Mononuclear cell (primary cell): ENCODE measurements around the gene CDKAL1. TPM values are rescaled to one million over a fixed set of nuclear protein-coding genes. Genes with fewer than 3 reads are reported as not detected.

Experiments used
- H3K27me3 ChIP-seq: 2 replicates; pipeline ENCODE4 v1.6.0; 2011; ENCODE audit warnings: low read length, control low read depth; ENCODE audit not compliant: insufficient read depth
- H3K4me1 ChIP-seq: 2 replicates; pipeline ENCODE4 v1.5.1; 2011; ENCODE audit warnings: mild to moderate bottlenecking, low read length, control low read depth; ENCODE audit not compliant: insufficient read depth
- H3K4me3 ChIP-seq: 2 replicates; pipeline ENCODE4 v1.5.1; 2011; ENCODE audit warnings: mild to moderate bottlenecking, low read length, moderate library complexity
- H3K9me3 ChIP-seq: 2 replicates; pipeline ENCODE4 v1.5.1; 2011; ENCODE audit warnings: low read depth, mild to moderate bottlenecking, control low read depth, low read length
- total RNA-seq: library from RNA; depleted of rRNA; stranded (reverse); fragments of >200 nt; gene quantifications from one replicate; pipeline ENCODE4 v1.2.3, GENCODE V29; 2012

Gene CDKAL1
- total RNA-seq, 1 donor: 26.6 TPM

DNA sequence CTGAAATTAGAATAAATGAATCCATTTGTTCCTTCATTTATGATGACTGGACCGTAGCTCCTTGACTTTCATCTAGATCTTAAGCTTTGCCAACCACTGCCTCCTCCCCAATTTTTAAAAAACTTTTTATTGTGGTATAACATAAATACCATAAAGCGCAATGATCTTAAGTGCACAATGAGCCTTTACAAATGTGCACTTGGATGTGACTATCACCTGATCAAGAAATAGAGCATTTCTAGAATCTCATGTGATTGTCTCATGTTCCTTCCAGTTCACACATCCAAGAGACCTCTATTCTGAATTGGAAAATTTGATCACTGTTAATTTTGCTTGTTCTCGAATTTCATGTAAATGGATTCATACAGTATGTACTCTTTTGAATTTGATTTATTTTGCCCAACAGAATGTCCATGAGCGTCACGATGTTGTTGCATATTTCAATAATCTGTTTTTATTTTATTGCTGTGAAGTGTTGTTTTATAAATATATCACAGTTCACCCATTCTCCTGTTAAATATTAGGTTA is 442.2 kb downstream of the CDKAL1 start:
- Histone ChIP-seq H3K4me3 (no peak overlapping the region), H3K27me3 (no peaks in the 10 kb centered on the region), H3K9me3 (no peaks in the 10 kb centered on the region), H3K4me1 (no peaks in the 10 kb centered on the region)

DNA sequence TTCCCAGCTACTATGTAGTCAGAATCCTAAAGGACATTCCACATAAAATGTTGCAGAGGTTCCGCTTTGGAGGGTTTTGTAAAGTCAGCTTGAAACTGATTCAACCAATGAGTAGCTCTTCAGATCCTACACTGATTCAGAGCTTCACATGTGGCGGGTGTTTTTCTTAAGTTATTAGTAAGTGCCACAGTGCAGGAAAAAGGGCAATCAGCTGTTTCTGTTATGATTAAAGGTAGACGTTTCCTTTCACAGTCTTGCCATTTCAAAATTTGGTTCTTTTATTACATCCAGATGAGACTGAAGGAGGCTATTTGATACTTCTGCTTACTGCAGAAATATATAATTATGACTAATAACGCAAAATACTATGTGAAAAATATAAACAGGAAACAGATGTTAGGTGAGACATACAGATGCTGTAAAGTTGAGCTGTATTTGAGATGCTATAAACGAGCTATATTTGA is 443.9 kb downstream of the CDKAL1 start:
- Histone ChIP-seq H3K4me3 (no peak overlapping the region), H3K9me3 (no peaks in the 10 kb centered on the region), H3K4me1 (no peaks in the 10 kb centered on the region), H3K27me3 (no peaks in the 10 kb centered on the region)

DNA sequence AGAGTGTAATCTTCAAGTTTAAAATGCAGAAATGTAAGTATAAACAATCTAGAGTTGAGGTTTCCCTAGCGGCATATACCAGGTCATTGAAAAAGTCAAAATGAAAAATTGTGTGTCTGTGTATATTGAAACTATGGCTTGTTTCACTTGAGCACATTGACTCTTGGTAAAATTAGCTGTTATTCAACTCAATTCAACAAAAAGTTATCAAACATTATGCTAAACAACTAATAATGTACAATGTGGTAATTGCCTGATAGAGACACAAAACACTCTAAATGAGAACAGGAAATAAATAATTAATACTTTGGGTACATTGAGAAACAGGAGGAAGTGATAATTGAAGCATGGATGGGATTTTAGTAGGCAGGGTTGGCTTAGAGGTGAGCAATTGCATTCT is 444.8 kb downstream of the CDKAL1 start:
- Histone ChIP-seq H3K9me3 (peaks cover 4% of the 10 kb centered on the region), H3K27me3 (no peaks in the 10 kb centered on the region), H3K4me3 (no peak overlapping the region), H3K4me1 (no peaks in the 10 kb centered on the region)

- no peaks in the 10 kb centered on the region for H3K4me1 ChIP-seq
- H3K4me3 ChIP-seq: no peak overlapping the region
- peaks cover 8% of the 10 kb centered on the region for H3K9me3 ChIP-seq
- no peaks in the 10 kb centered on the region for H3K27me3 ChIP-seq
These were observed 449.7 kb downstream of the CDKAL1 start for GRCh38 chr6:20983961-20984360.

DNA sequence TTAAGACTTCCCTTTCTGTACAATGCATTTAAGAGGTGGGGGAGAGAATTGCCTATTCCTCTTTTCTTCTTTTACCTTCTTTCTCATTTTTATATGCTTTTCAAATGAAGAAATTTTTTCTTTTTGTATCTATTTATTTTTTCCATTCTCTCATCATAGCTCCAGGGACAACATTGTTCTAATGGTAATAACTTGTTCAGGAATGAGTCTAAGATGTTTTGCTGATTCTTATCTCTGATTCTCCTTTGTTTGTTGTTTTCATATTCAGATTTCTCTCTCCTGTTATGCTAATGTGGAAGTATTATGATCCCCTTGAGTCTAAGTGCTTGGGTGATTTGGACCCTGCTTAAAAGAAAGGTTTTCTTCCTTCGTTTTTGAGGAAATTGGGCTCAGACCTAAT is 451.6 kb downstream of the CDKAL1 start:
- H3K9me3 ChIP-seq: peaks cover 8% of the 10 kb centered on the region
- H3K4me1 ChIP-seq: no peaks in the 10 kb centered on the region
- no peak overlapping the region for H3K4me3 ChIP-seq
- no peaks in the 10 kb centered on the region for H3K27me3 ChIP-seq

GRCh38 chr6:20991910-20992309 is 457.7 kb downstream of the CDKAL1 start:
- Histone ChIP-seq H3K9me3 (no peaks in the 10 kb centered on the region), H3K27me3 (no peaks in the 10 kb centered on the region), H3K4me1 (no peaks in the 10 kb centered on the region), H3K4me3 (no peak overlapping the region)

DNA sequence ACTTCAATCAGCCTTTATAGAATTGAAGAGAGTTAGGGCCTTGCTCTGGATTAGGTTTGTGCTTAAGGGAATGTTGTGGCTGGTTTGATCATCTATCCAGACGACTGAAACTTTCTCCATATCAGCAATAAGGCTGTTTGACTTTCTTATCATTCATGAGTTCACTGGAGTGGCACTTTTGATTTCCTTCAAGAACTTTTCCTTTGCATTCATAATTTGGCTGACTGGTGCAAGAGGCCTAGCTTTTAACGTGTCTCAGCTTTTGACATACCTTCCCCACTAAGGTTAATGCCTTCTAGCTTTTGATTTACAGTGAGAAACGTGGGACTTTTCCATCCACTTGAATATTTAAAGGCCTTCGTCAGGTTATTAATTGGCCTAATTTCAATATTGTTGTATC is 461.8 kb downstream of the CDKAL1 start:
- no peaks in the 10 kb centered on the region for H3K4me1 ChIP-seq
- no peak overlapping the region for H3K4me3 ChIP-seq

GRCh38 chr6:20997143-20997769 is 463.0 kb downstream of the CDKAL1 start:
- no peaks in the 10 kb centered on the region for H3K4me1 ChIP-seq
- no peak overlapping the region for H3K4me3 ChIP-seq
- H3K9me3 ChIP-seq: no peaks in the 10 kb centered on the region
- no peaks in the 10 kb centered on the region for H3K27me3 ChIP-seq

More for the DNA sequence above, 461.8 kb downstream of the CDKAL1 start:
- H3K9me3 ChIP-seq: no peaks in the 10 kb centered on the region
- no peaks in the 10 kb centered on the region for H3K27me3 ChIP-seq

GRCh38 chr6:20997770-20998147 is 463.5 kb downstream of the CDKAL1 start:
- Histone ChIP-seq H3K4me1 (no peaks in the 10 kb centered on the region), H3K27me3 (no peaks in the 10 kb centered on the region), H3K9me3 (no peaks in the 10 kb centered on the region), H3K4me3 (no peak overlapping the region)

- Histone ChIP-seq H3K27me3 (no peaks in the 10 kb centered on the region), H3K4me3 (no peak overlapping the region), H3K4me1 (no peaks in the 10 kb centered on the region), H3K9me3 (no peaks in the 10 kb centered on the region)
These were observed 464.6 kb downstream of the CDKAL1 start for GRCh38 chr6:20998748-20999448.

DNA sequence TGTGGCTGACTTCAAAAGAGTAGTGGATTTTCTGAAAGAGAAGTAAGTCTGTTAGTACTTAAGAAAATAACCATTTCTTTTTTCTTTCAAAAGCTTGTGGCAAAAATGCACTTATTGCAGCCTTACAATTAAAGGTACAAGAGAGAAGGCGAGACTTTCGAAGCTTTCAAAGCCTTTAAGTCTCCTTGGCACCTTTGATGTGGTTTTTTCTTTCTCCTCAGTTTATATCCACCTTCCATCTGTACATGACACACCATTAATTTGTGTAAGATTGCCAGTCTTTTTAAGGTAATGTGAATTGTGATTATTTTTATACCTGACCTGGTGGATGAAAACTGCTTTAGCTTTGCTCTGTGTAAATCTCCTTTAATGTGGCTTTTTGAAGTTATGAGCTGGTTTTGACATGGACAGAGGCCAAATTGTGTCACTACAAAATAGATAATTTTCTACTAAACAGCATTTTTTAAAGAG is 466.1 kb downstream of the CDKAL1 start:
- H3K27me3 ChIP-seq: no peaks in the 10 kb centered on the region
- no peak overlapping the region for H3K4me3 ChIP-seq
- H3K4me1 ChIP-seq: no peaks in the 10 kb centered on the region
- no peaks in the 10 kb centered on the region for H3K9me3 ChIP-seq

GRCh38 chr6:21001736-21002135 is 467.5 kb downstream of the CDKAL1 start:
- H3K4me3 ChIP-seq: no peak overlapping the region
- H3K9me3 ChIP-seq: no peaks in the 10 kb centered on the region
- no peaks in the 10 kb centered on the region for H3K27me3 ChIP-seq
- no peaks in the 10 kb centered on the region for H3K4me1 ChIP-seq

DNA sequence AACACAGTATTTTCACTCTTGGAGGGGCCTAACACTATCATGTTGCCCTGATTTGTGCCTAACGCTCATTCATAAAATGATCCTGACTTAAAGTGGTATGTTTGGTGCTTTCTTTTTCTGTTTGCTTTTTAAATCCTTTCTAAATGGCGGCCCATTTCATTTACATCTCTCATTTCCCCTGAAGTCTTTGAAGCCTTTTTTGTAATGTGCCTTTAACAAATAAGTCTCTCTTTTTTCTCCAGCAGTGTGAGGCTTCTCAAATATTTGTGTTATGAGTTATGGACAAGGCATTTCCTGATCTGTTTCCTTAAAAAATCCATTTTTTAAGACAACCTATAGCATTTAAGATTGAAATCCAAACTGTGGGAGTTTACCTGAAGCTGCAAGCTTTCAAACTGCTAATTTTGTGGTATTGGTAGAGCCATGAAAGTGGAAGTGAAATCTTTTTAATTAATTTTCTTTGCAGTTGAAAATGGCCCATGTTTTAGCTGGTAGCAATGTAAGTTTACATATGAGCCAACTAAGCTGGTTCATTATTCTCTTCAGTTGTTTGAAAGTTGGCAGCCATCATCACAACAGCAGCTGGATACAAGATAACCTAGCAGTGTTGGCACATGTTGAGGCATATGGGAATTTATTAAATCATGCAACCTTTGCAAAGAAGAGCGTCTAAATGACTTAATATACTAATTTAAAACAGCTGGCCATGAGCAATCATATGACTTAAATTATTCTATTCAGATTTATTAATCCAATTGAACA is 469.7 kb downstream of the CDKAL1 start:
- no peak overlapping the region for H3K4me3 ChIP-seq
- no peaks in the 10 kb centered on the region for H3K4me1 ChIP-seq
- no peaks in the 10 kb centered on the region for H3K27me3 ChIP-seq
- H3K9me3 ChIP-seq: no peaks in the 10 kb centered on the region

GRCh38 chr6:21005816-21006570 is 471.7 kb downstream of the CDKAL1 start:
- Histone ChIP-seq H3K4me3 (no peak overlapping the region), H3K4me1 (no peaks in the 10 kb centered on the region), H3K27me3 (no peaks in the 10 kb centered on the region), H3K9me3 (no peaks in the 10 kb centered on the region)
